ENCODE data around the gene DTX3L. TPM values are rescaled to one million over a fixed set of nuclear protein-coding genes. Genes with fewer than 3 reads are reported as not detected.

Gene DTX3L
- total and polyA plus RNA-seq, 2 of the 8 experiments (the other 6 are each of a cell fraction or from before 2014, with no cell fraction given), result 1.7 to 11.3 TPM

DNA sequence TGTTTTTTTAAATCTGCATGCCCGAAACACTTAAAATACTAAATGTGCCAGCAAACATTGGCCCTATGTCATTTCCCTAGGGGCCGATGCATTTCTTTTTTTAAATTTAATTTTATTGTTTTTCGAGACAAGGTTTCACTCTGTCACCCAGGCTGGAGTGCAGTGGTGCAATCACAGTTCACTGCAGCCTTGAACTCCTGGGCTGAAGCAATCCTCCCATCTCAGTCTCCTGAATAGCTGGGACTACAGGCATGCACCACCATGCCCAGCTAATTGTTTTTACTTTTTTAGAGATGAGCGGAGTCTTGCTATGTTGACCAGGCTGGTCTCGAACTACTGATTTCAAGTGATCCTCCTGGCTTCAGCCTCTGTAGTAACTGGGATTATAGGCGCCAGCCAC is 5.5 kb upstream of the DTX3L start:
- Histone ChIP-seq H3K4me2 (ENCODE audit: insufficient read depth in 1 of 2, low read depth in 2 of 2, low read length in 2 of 2) (no peak overlapping the region), H4K5ac (ENCODE audit: insufficient read length, low read depth, low read length) (no peak overlapping the region), H3K27ac (ENCODE audit: low read depth, low read length) (no peak overlapping the region), H3K27me3 (replicated peaks in 1 of 4; ENCODE audit: control insufficient read depth in 3 of 4, extremely low read depth in 1 of 4, insufficient read depth in 3 of 4, low read length in 3 of 4) (no peaks in the 10 kb centered on the region; a peak in 1 of 7 replicates), H3K79me1 (ENCODE audit: low read depth, low read length) (no peaks in the 10 kb centered on the region), H2BK120ac (replicated peaks; ENCODE audit: low read depth, low read length) (no peak overlapping the region), H2BK5ac (ENCODE audit: low read depth, low read length) (no peak overlapping the region), H2BK12ac (ENCODE audit: low read depth, low read length) (no peak overlapping the region), H2BK15ac (ENCODE audit: low read length) (no peak overlapping the region), H3K23ac (ENCODE audit: insufficient read length) (no peak overlapping the region), H3K9ac (replicated peaks in 1 of 4; ENCODE audit: extremely low read depth in 1 of 4, low read depth in 3 of 4, low read length in 3 of 4) (no peak overlapping the region), H3K36me3 (ENCODE audit: control insufficient read depth in 2 of 4, insufficient read depth in 4 of 4, low read length in 3 of 4) (no peaks in the 10 kb centered on the region), H4K20me1 (replicated peaks in 1 of 2; ENCODE audit: control insufficient read depth in 1 of 2, insufficient read depth in 2 of 2, low read length in 2 of 2) (no peaks in the 10 kb centered on the region), H2BK20ac (ENCODE audit: low read length) (no peak overlapping the region), H3K4ac (replicated peaks; ENCODE audit: insufficient read length, low read depth, low read length) (no peak overlapping the region), H3K4me3 (ENCODE audit: extremely low read depth in 1 of 4, insufficient read depth in 2 of 4, low read depth in 3 of 4, low read length in 4 of 4) (no peak overlapping the region), H2AFZ (ENCODE audit: low read length) (no peak overlapping the region), H4K8ac (ENCODE audit: extremely low read depth, insufficient read depth, low read length) (no peak overlapping the region), H4K91ac (replicated peaks; ENCODE audit: insufficient read length, low read length) (no peak overlapping the region), H3K14ac (ENCODE audit: insufficient read length) (no peak overlapping the region), H3K23me2 (ENCODE audit: low read depth, low read length) (no peaks in the 10 kb centered on the region), H3K79me2 (ENCODE audit: control insufficient read depth in 1 of 2, insufficient read depth in 2 of 2, low read length in 2 of 2) (no peaks in the 10 kb centered on the region), H2AK5ac (ENCODE audit: low read depth, low read length) (no peak overlapping the region), H3K56ac (replicated peaks; ENCODE audit: insufficient read length, low read depth, low read length) (no peak overlapping the region), H3K4me1 (replicated peaks in 1 of 4; ENCODE audit: control insufficient read depth in 3 of 4, insufficient read depth in 4 of 4, low read length in 3 of 4) (peaks cover 0 to 4% (median 3%) of the 10 kb centered on the region in 4 experiments; a peak in 3 of 7 replicates), H3K9me3 (ENCODE audit: insufficient read depth in 2 of 2, low read depth in 1 of 2, low read length in 1 of 2) (no peaks in the 10 kb centered on the region), H3K18ac (ENCODE audit: extremely low read depth, low read length) (no peak overlapping the region)
- no peak for FAIRE-seq
- no peak for DNase-seq (ENCODE audit: low read depth in 1 of 2, low spot score in 2 of 2)
- ChIA-PET POLR2A (ENCODE audit: partially characterized antibody) (no interaction called here), CTCF (ENCODE audit: partially characterized antibody) (interaction anchor here (0.6 to 9.0 kb wide), 10 partner anchors 10 to 120 kb away, joined by 3 to 62 read pairs (median 5); partner anchors contain the start of gene PARP14)
- TF ChIP-seq CHD2 (IDR thresholded peaks at IDR 0.05; ENCODE audit: low read length), result no peak
- TF ChIP-seq NANOG (IDR thresholded peaks at IDR 0.05; ENCODE audit: insufficient read depth, low read depth, low read length, poor library complexity, severe bottlenecking), result no peak
- WGBS, 2 experiments (ENCODE audit: extremely low coverage in 1 of 2, insufficient coverage in 1 of 2, insufficient read length in 1 of 2, insufficient replicate concordance in 2 of 2, low coverage in 1 of 2, low lambda C conversion rate in 2 of 2, missing lambda C conversion rate in 1 of 2), result 87% methylated on average over 6 of the region's 6 CpGs; no CpG with 5 or more reads in 1 of the 2 experiments
